IMR-90 (cell line): ENCODE measurements around the gene F10. TPM values are rescaled to one million over a fixed set of nuclear protein-coding genes. Genes with fewer than 3 reads are reported as not detected.

ENCODE experiments used
- ATAC-seq: fragments of 200-7000 bp; cut with Tn5 transposase; 2 replicates; pipeline ENCODE4 v1.9.1; 2020; ENCODE audit warnings: low read depth, mild to moderate bottlenecking, moderate library complexity
- BruUV-seq: library from RNA; stranded (reverse); fragments of 400-500 nt; replicated peaks from 2 replicates; lab custom pipeline; 2021; lab: Mats Ljungman, UMichigan
- CTCF ChIA-PET: fragments of 300-600 bp; formaldehyde crosslinking; extraction: SDS; loops from one replicate; lab custom pipeline; 2021; ENCODE audit warnings: antibody characterized with exemption; lab: Yijun Ruan, JAX
- POLR2A ChIA-PET: fragments of 300-600 bp; sonication (Branson Sonifier 250); formaldehyde crosslinking; loops from one replicate; lab custom pipeline; 2022; ENCODE audit warnings: antibody characterized with exemption; ENCODE audit not compliant: unreplicated experiment; lab: Charles Lee
- DNase-seq: peaks from one replicate; pipeline ENCODE4 v3.0.0; 2013
- H2AFZ ChIP-seq: replicated peaks from 2 replicates; pipeline ENCODE3; 2013; ENCODE audit warnings: low read length, mild to moderate bottlenecking; ENCODE audit not compliant: poor library complexity
- H2AK5ac ChIP-seq: 2 replicates; pipeline ENCODE4 v1.6.1; 2013; ENCODE audit warnings: low read depth, low read length, inconsistent platforms
- H2AK9ac ChIP-seq: replicated peaks from 2 replicates; pipeline ENCODE3; 2013; ENCODE audit warnings: mild to moderate bottlenecking, low read depth, low read length, moderate library complexity; ENCODE audit not compliant: poor library complexity
- H2BK120ac ChIP-seq: 2 replicates; pipeline ENCODE4 v1.6.1; 2013; ENCODE audit warnings: low read depth, low read length, inconsistent platforms
- H2BK15ac ChIP-seq: 3 replicates; pipeline ENCODE4 v1.6.1; 2013; ENCODE audit warnings: low read depth, low read length, inconsistent platforms
- H2BK20ac ChIP-seq: 2 replicates; pipeline ENCODE4 v1.6.1; 2013; ENCODE audit warnings: low read depth, mild to moderate bottlenecking, inconsistent platforms, low read length, moderate library complexity
- H2BK5ac ChIP-seq: 2 replicates; pipeline ENCODE4 v1.6.1; 2013; ENCODE audit warnings: mild to moderate bottlenecking, low read depth, low read length, inconsistent platforms; ENCODE audit not compliant: poor library complexity, severe bottlenecking
- H3K14ac ChIP-seq: replicated peaks from 2 replicates; pipeline ENCODE4 v1.6.1; 2013; ENCODE audit warnings: low read depth, low read length, inconsistent platforms
- H3K18ac ChIP-seq: 2 replicates; pipeline ENCODE4 v1.6.1; 2013; ENCODE audit warnings: low read depth, low read length, control low read depth
- H3K23ac ChIP-seq: 2 replicates; pipeline ENCODE4 v1.6.1; 2013; ENCODE audit warnings: low read depth, low read length, inconsistent platforms
- H3K27ac ChIP-seq: 2 replicates; pipeline ENCODE4 v1.5.1; 2013; ENCODE audit warnings: mild to moderate bottlenecking, control low read depth, low read length; ENCODE audit not compliant: insufficient read depth
- H3K27me3 ChIP-seq: 2 replicates; pipeline ENCODE4 v1.6.1; 2013; ENCODE audit warnings: low read length; ENCODE audit not compliant: control insufficient read depth, insufficient read depth
- H3K36me3 ChIP-seq: 2 replicates; pipeline ENCODE4 v1.6.1; 2013; ENCODE audit warnings: low read length, mixed read lengths; ENCODE audit not compliant: control insufficient read depth, insufficient read depth
- H3K4ac ChIP-seq: 2 replicates; pipeline ENCODE4 v1.6.1; 2013; ENCODE audit warnings: low read depth, low read length, inconsistent platforms
- H3K4me1 ChIP-seq: 2 replicates; pipeline ENCODE4 v1.6.1; 2013; ENCODE audit warnings: low read length, mixed read lengths; ENCODE audit not compliant: control insufficient read depth, insufficient read depth
- H3K4me2 ChIP-seq: 2 replicates; pipeline ENCODE4 v1.6.1; 2013; ENCODE audit warnings: low read depth, mild to moderate bottlenecking, control low read depth, low read length, moderate library complexity
- H3K4me3 ChIP-seq: 2 replicates; pipeline ENCODE4 v1.5.1; 2013; ENCODE audit warnings: low read depth, mild to moderate bottlenecking, control low read depth, low read length, moderate library complexity; ENCODE audit not compliant: insufficient read depth
- H3K56ac ChIP-seq: 2 replicates; pipeline ENCODE4 v1.6.1; 2013; ENCODE audit warnings: low read length, inconsistent platforms; ENCODE audit not compliant: insufficient read depth; ENCODE audit errors: extremely low read depth
- H3K79me1 ChIP-seq, 2 experiments: 2 replicates each; pipeline ENCODE4 v1.6.1; 2013; ENCODE audit warnings: low read length in 2 of 2, inconsistent platforms in 1 of 2, low read depth in 1 of 2
- H3K9ac ChIP-seq: 2 replicates; pipeline ENCODE4 v1.6.1; 2013; ENCODE audit warnings: low read depth, low read length, control low read depth
- H3K9me1 ChIP-seq: 2 replicates; pipeline ENCODE4 v1.6.1; 2013; ENCODE audit warnings: low read length, inconsistent platforms; ENCODE audit not compliant: insufficient read depth
- H3K9me3 ChIP-seq: 2 replicates; pipeline ENCODE4 v1.6.1; 2013; ENCODE audit warnings: low read length; ENCODE audit not compliant: control insufficient read depth, insufficient read depth
- H4K20me1 ChIP-seq: 2 replicates; pipeline ENCODE4 v1.6.1; 2013; ENCODE audit warnings: low read length, inconsistent platforms; ENCODE audit not compliant: insufficient read depth
- H4K5ac ChIP-seq: 2 replicates; pipeline ENCODE4 v1.6.1; 2013; ENCODE audit warnings: mild to moderate bottlenecking, low read depth, low read length, control low read depth
- H4K8ac ChIP-seq, 2 experiments: 2 replicates each; pipeline ENCODE4 v1.6.1; 2013; ENCODE audit warnings: low read depth in 2 of 2, low read length in 2 of 2, control low read depth in 1 of 2, inconsistent platforms in 1 of 2
- H4K91ac ChIP-seq: 2 replicates; pipeline ENCODE4 v1.6.1; 2013; ENCODE audit warnings: low read depth, low read length, inconsistent platforms; ENCODE audit not compliant: insufficient read depth
- BHLHE40 ChIP-seq: fragments of 150-350 bp; IDR thresholded peaks from 2 replicates; pipeline ENCODE4 v1.6.1; 2016; ENCODE audit warnings: mild to moderate bottlenecking, low read depth, low read length
- CEBPB ChIP-seq: IDR thresholded peaks from 2 replicates; pipeline ENCODE4 v1.6.1; 2012; ENCODE audit warnings: low read depth, low read length, improper control_type of control experiment
- FOS ChIP-seq: fragments of 150-350 bp; IDR thresholded peaks from 2 replicates; pipeline ENCODE4 v1.6.1; 2016; ENCODE audit warnings: low read depth, low read length
- MAFK ChIP-seq: IDR thresholded peaks from 2 replicates; pipeline ENCODE4 v1.6.1; 2012; ENCODE audit warnings: low read depth, low read length, improper control_type of control experiment
- MAZ ChIP-seq: IDR thresholded peaks from 2 replicates; pipeline ENCODE4 v1.6.1; 2012; ENCODE audit warnings: low read depth, mild to moderate bottlenecking, low read length, improper control_type of control experiment, moderate library complexity, borderline replicate concordance
- NFE2L2 ChIP-seq: fragments of 150-350 bp; IDR thresholded peaks from 2 replicates; pipeline ENCODE4 v1.6.1; 2016; ENCODE audit warnings: low read depth, mild to moderate bottlenecking, low read length
- RAD21 ChIP-seq: IDR thresholded peaks from 2 replicates; pipeline ENCODE4 v1.6.1; 2012; ENCODE audit warnings: low read length, improper control_type of control experiment
- RCOR1 ChIP-seq: IDR thresholded peaks from 2 replicates; pipeline ENCODE4 v1.6.1; 2012; ENCODE audit warnings: mild to moderate bottlenecking, low read length, improper control_type of control experiment; ENCODE audit not compliant: insufficient replicate concordance
- SMC3 ChIP-seq: fragments of 150-350 bp; IDR thresholded peaks from 2 replicates; pipeline ENCODE4 v1.6.1; 2016; ENCODE audit warnings: low read depth, mild to moderate bottlenecking, antibody characterized with exemption, low read length, moderate library complexity
- WGBS, 2 experiments: methylation state at CpG; one replicate each; pipeline versions ENCODE4 v1.1.5 to v1.1.7; 2013; ENCODE audit warnings: missing lambda C conversion rate in 2 of 2; ENCODE audit not compliant: insufficient read length in 1 of 2; ENCODE audit errors: extremely low coverage in 2 of 2; 5-methylcytosine and 5-hydroxymethylcytosine counted together
- dilution Hi-C: fragments of 300-500 bp; cut with HindIII; formaldehyde crosslinking; loops from one replicate; pipeline ENCODE4 v1.14.3; 2018; ENCODE audit warnings: low sequenced_read_pairs; ENCODE audit not compliant: unreplicated experiment
- in situ Hi-C: fragments of 300-500 bp; cut with MboI; formaldehyde crosslinking; loops from 3 replicates; pipeline ENCODE4 v1.14.3; 2019; ENCODE audit warnings: low sequenced_read_pairs, inconsistent platforms, mixed read lengths
- intact Hi-C: fragments of 100-400 bp; cut with micrococcal nuclease; formaldehyde crosslinking; loops from 2 replicates; pipeline ENCODE4 v1.10.0; 2022
- polyA plus RNA-seq, 3 experiments: library from polyadenylated mRNA; depleted of rRNA; stranded (reverse); fragments of >200 nt; gene quantifications; 2 replicates each; pipeline ENCODE4 v1.2.3, GENCODE V29; 2012; ENCODE audit warnings: low replicate concordance in 1 of 3
- total RNA-seq: library from RNA; depleted of rRNA; stranded (reverse); fragments of >200 nt; gene quantifications from 2 replicates; pipeline ENCODE4 v1.2.3, GENCODE V29; 2012
- TF ChIP-seq, protein P1 (sequence below): fragments of 150-350 bp; IDR thresholded peaks from 2 replicates; pipeline ENCODE4 v1.6.1; 2017; ENCODE audit warnings: mild to moderate bottlenecking, antibody characterized with exemption, low read length, low read depth
- TF ChIP-seq, protein P2 (sequence below): conservative IDR thresholded peaks from 2 replicates; pipeline ENCODE4 v1.5.1; 2012; ENCODE audit warnings: mild to moderate bottlenecking, low read depth, low read length, improper control_type of control experiment
- TF ChIP-seq, protein P3 (sequence below): fragments of 150-350 bp; IDR thresholded peaks from 2 replicates; pipeline ENCODE4 v1.6.1; 2016; ENCODE audit warnings: low read depth, mild to moderate bottlenecking, low read length, moderate library complexity, borderline replicate concordance

The F10 gene
- total and polyA plus RNA-seq, 2 of the 4 experiments (the other 2 are of a cell fraction) = 9.1 to 19.5 TPM

DNA sequence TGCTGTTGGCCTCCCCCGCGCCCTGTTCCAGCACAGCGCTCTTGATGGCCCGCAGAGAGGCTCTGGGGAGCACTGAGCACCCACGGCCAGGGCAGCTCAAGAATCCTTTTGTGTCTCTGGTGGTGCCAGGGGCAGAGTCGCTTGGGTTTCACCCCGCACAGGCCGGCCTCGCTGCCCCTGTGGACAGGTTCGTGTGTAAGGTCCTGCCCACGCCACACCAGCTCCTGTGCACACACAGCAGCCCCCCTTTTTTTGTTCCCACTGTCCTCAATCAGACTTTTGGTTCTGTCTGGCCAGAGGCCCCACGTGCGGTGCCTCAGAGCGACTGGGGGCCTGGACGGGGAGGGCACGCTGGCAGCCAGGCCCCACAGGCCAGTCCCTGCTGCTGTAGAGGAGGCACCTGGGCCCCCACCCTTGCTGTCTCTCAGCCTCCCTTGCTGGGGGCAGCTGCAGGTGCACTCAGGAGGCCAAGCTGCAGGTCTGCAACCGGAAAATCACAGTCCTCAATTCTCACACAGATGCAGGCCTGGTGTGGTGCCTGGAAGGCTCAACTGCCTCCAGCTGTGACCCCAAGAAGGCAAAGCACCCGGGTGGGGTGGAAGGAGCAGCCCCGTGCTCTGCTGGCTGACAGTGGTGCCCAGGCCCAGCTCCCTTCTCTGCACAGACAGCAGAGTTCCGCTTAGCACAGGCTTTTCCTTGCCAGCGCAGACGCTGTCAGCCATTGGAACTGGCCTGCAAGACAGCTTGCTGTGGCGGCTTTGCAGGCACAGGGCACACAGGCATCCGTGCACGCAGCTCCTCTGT lies 29.6 kb upstream of the F10 start:
- no peak overlapping the region for H3K4ac ChIP-seq
- no peaks in the 10 kb centered on the region for H3K79me1 ChIP-seq
- intact Hi-C loops = no loop called here
- H2AK9ac ChIP-seq = no peak overlapping the region
- in situ Hi-C loops = no loop called here
- H3K27me3 ChIP-seq = peaks cover 44% of the 10 kb centered on the region
- H4K8ac ChIP-seq = no peak overlapping the region
- no peaks in the 10 kb centered on the region for H3K36me3 ChIP-seq
- POLR2A ChIA-PET = no interaction called here
- H4K91ac ChIP-seq = no peak overlapping the region
- H4K20me1 ChIP-seq = no peaks in the 10 kb centered on the region
- CTCF ChIA-PET = no interaction called here
- H2BK20ac ChIP-seq = no peak overlapping the region
- no peak for DNase-seq
- no peak overlapping the region for H3K56ac ChIP-seq
- no peak overlapping the region for H2BK5ac ChIP-seq
- WGBS, 2 experiments = 85% methylated on average over 18 of the region's 25 CpGs; no CpG with 5 or more reads in 1 of the 2 experiments
- no peak for ATAC-seq
- H3K9me1 ChIP-seq = no peaks in the 10 kb centered on the region
- no peak overlapping the region for H3K9ac ChIP-seq
- H3K9me3 ChIP-seq = no peaks in the 10 kb centered on the region
- H3K4me2 ChIP-seq = no peak overlapping the region
- H2BK15ac ChIP-seq = no peak overlapping the region
- no peak overlapping the region for H3K18ac ChIP-seq
- no peak overlapping the region for H4K5ac ChIP-seq
- no peak overlapping the region for H2AK5ac ChIP-seq
- no peak overlapping the region for H2BK120ac ChIP-seq
- 0 out of 2 replicates have a peak, but pooled peaks cover 2% of the 10 kb centered on the region for H3K4me1 ChIP-seq
- no TSS peak for BruUV-seq
- no peak overlapping the region for H3K4me3 ChIP-seq
- H3K14ac ChIP-seq = no peak overlapping the region
- dilution Hi-C loops = no loop called here
- H3K23ac ChIP-seq = no peak overlapping the region
- TF ChIP-seq SMC3 (no peak), BHLHE40 (no peak), NFE2L2 (no peak), MAFK (no peak), CEBPB (no peak), RAD21 (no peak), RCOR1 (no peak), MAZ (no peak), FOS (no peak)
- TF ChIP-seq, protein P1, sequence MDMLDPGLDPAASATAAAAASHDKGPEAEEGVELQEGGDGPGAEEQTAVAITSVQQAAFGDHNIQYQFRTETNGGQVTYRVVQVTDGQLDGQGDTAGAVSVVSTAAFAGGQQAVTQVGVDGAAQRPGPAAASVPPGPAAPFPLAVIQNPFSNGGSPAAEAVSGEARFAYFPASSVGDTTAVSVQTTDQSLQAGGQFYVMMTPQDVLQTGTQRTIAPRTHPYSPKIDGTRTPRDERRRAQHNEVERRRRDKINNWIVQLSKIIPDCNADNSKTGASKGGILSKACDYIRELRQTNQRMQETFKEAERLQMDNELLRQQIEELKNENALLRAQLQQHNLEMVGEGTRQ = no peak
- TF ChIP-seq, protein P2, sequence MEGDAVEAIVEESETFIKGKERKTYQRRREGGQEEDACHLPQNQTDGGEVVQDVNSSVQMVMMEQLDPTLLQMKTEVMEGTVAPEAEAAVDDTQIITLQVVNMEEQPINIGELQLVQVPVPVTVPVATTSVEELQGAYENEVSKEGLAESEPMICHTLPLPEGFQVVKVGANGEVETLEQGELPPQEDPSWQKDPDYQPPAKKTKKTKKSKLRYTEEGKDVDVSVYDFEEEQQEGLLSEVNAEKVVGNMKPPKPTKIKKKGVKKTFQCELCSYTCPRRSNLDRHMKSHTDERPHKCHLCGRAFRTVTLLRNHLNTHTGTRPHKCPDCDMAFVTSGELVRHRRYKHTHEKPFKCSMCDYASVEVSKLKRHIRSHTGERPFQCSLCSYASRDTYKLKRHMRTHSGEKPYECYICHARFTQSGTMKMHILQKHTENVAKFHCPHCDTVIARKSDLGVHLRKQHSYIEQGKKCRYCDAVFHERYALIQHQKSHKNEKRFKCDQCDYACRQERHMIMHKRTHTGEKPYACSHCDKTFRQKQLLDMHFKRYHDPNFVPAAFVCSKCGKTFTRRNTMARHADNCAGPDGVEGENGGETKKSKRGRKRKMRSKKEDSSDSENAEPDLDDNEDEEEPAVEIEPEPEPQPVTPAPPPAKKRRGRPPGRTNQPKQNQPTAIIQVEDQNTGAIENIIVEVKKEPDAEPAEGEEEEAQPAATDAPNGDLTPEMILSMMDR = no peak
- TF ChIP-seq, protein P3, sequence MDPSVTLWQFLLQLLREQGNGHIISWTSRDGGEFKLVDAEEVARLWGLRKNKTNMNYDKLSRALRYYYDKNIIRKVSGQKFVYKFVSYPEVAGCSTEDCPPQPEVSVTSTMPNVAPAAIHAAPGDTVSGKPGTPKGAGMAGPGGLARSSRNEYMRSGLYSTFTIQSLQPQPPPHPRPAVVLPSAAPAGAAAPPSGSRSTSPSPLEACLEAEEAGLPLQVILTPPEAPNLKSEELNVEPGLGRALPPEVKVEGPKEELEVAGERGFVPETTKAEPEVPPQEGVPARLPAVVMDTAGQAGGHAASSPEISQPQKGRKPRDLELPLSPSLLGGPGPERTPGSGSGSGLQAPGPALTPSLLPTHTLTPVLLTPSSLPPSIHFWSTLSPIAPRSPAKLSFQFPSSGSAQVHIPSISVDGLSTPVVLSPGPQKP = no peak
- no peak overlapping the region for H2AFZ ChIP-seq
- no peak overlapping the region for H3K27ac ChIP-seq
